Suppressor macrophage (primary cell): Measurements from ENCODE around the gene HIBCH.
"Not testable (repeated sequence)": the region's sequence is repeated elsewhere in the genome, so short reads cannot be mapped to it uniquely, and the experiment has no call there.

ENCODE experiments used
- DNase-seq, 4 experiments: peaks; one replicate each; pipeline ENCODE4 v3.0.0-alpha.2; 2020 to 2022
- total RNA-seq, 17 experiments: gene quantifications; one replicate each; lab custom pipeline; 2026; ENCODE audit warnings: mixed read lengths in 6 of 17, inconsistent platforms in 3 of 17; lab: John Stamatoyannopoulos, UW

The HIBCH gene, protein sequence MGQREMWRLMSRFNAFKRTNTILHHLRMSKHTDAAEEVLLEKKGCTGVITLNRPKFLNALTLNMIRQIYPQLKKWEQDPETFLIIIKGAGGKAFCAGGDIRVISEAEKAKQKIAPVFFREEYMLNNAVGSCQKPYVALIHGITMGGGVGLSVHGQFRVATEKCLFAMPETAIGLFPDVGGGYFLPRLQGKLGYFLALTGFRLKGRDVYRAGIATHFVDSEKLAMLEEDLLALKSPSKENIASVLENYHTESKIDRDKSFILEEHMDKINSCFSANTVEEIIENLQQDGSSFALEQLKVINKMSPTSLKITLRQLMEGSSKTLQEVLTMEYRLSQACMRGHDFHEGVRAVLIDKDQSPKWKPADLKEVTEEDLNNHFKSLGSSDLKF
- 6.3 to 35.2 (median 17.3) reads per million in 17 experiments for total RNA-seq

DNA sequence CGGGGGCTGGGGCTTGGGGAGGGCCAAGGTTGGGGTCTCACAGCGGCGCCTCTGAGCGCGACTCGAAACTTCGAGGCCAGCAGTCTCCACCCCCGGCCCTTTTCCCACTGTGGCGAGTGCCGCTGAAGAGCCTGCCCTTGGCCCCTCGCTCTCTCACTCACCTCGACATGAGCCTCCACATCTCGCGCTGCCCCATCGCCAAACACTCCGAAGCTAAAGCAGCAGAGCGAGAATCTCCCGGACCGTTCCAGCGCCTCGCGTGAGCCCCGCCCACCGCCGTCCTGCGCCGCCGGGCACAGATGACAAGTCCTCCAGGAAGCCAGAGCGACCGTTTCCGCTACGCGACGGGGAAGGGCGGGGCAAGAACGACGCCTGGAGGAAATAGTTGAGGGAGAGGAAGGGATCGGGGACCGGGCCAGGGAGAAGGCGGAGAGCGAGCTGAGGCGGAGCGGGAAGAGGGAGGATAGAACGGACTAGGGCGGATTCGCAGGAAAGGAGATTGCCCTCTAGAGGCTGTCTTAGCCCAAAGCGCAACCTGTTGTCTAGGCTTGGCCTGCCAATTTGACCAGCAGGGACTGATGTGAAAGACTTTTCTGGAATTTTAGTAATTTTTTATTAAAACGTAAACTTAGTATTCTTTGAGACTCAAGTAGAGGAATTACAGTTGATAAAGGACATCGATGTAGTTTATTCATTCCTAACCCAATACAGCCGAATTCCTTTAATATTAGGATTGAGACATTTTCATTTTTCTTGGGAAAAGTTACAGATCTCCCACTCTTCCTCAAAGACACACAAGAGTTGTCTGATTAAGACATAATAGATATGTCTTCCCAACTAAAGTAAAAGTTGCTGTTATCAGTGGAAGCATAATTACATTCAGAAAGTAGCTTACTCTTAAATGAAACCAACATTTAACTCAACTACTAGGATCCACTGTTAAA, at the start of gene HIBCH:
Gene HIBCH, minus strand, starts transcription at position 272 of the 944 bp plus-strand sequence. Its CDS starts 76 bp downstream, at position 196.
- peak; percentile 98 to 100 (median 99) for DNase-seq

DNA sequence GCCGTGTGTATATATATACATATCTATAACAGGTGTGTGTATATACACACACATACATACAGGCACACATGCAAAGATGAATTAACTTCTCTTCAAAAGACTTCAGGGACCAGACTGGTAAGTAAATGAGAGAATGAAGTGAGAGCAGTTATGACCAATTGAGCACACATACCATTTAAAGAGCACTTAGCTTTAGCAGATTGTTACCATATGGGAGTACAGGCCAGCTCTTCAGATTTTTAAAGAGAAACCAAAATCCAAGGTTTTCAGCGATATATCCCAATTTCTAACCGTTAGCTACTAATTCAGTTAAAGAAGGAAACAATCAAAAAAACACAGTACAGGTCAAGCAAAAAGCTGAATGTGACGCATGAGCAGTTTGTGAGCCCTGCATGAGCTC, 47.5 kb upstream of the HIBCH start:
- DNase-seq, result no peak

DNA sequence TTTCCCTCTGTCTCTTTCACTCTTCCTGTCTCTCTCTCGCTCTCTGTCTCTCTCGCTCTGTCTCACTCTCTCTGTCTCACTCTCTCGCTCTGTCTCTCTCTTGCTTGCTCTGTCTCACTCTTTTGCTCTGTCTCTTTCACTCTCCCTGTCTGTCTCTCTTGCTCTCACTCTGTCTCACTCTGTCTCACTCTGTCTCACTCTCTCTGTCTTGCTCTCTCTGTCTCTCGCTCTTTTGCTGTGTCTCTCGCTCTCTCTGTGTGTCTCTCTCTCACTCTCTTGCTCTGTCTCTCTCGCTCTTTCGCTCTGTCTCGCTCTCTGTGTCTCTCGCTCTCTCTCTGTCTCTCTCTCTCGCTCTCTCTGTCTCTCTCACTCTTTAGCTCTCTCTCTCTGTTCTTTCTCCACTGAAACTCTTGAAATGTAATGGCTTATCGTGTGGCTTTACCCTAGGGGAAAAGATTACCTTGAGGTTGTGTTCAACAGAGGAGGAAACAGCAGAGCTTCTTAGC, 46.7 kb upstream of the HIBCH start:
- no peak for DNase-seq

DNA sequence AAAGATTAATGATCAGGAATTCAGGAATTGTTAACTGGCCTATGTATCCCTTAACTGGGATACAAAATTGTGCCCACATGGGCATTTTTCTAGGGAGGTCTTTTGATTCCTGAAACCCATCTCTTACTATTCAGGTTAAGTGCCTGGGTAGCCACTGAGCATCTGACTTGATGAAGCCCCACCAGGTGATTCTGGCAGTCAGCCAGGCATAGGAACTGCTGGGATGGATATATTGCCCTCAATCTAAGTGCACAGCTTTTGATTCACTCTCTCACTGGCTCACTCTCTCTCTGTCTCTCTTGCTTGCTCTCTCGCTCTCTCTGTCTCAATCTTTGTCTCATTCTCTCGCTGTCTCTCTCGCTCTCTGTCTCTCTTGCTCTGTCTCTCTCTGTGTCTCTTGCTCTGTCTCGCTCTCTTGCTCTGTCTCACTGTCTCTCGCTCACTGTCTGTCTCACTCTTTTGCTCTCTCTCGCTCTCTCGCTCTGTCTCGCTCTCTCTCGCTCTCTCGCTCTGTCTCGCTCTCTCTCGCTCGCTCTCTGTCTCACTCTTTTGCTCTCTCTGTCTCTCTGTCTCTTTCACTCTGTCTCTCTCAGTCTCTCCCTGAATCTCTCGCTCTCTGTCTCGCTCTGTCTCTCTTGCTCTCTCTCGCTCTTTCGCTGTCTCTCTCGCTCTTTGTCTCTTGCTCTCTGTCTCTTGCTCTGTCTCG, 46.0 kb upstream of the HIBCH start:
- DNase-seq, result no peak

DNA sequence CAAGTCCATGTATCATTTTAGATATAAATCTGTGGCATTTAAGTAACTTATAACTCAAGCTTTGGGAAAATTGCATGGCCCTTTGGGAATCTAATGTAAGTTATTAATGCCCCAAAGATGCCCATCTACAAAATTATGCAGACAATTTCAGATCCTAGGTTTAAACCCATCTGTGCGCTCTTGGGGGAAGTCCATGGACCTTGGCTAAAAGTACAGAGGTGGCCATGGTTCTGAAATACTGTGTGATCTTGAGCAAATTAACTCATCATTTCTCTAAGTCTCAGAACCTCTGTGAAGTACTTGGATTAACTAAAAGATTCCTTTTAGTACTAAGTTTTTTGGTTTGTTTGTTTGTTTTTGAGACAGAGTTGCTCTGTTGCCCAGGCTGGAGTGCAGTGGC, 43.3 kb upstream of the HIBCH start:
- no peak for DNase-seq

DNA sequence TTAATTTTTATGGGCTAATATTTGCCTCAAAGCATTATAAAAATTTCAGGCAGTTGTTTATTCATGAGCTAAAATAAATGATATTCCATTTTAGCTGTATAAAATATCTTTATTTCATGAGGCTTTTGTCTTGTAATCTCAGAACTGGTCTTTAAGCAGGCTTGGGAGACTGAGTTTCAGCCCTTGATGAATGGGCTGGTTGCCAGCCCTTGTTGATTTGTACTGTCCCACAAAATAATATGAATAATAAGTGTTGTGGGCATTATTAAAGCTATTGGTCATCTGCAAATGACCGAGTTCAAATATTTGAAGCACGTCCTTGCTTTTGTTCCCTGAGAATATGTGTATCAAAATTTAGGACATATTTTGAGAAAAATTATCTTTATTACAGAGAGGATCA, 41.9 kb upstream of the HIBCH start:
- DNase-seq, result no peak

DNA sequence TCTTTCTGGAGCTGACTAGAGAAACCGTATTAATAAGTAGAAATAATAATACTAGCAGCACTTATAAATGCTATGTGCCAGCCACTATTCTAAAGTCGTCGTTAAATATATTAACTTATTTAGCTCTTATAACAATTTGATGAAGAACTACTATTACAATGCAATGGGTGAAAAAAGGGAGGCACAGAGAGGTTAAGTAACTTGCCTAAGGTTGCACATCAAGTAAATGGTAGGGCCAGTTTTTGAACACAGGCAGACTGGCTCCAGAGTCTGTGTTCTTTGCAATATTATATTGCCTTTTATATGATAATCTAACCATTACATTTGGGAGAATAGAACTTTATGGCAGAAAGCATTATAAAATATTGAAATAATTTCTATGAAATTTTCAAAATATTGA, 41.3 kb upstream of the HIBCH start:
- DNase-seq, result no peak

DNA sequence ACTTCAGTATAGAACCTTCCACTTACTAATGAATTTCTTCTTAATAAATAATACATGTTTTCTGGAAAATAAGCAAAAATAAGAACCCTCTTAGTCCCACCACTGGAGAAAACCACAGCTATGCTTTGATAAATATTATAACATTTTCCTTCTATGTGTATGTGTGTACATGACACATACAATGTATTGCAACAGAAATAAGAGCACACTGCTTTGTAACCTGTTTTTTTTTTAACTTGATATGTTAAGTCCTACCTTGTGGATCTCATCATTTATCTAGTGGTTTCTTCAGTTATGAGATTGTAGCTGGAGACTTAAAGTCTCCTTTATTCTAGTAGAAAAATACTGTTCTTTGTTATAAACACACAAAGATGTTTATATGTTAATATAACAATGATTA, 40.9 kb upstream of the HIBCH start:
- DNase-seq, result no peak

DNA sequence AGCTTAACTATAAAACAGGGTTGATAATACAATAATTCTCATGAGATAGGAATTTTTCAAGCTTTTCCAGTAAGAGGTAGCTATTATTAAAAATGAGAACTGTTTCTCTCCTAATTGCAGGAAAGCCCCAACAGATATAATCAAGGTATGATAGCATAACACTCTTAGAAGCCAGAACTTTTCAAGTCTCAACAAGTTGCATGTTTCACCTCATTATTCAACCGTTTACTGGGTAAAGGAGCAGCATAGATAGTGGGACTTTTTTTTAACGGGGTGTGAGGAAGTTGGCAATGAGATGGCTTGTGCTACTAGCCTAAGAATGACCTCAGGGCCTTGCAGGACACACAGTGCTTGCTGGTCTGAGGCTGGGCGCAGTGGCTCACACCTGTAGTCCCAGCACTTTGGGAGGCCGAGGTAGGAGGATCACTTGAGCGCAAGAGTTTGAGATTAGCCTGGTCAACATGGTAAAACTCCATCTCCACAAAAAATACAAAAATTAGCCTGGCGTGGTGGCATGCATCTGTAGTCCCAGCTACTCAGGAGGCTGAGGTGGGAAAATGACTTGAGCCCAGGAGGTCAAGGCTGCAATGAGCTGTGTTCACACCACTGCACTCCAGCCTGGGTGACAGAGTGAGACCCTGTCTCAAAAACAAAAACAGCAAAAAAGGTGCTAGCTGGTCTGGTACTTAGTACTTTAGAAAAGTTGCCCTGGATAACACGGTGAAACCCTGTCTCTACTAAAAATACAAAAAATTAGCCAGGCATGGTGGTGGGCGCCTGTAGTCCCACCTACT, 39.2 kb upstream of the HIBCH start:
- DNase-seq, result not testable (repeated sequence)

DNA sequence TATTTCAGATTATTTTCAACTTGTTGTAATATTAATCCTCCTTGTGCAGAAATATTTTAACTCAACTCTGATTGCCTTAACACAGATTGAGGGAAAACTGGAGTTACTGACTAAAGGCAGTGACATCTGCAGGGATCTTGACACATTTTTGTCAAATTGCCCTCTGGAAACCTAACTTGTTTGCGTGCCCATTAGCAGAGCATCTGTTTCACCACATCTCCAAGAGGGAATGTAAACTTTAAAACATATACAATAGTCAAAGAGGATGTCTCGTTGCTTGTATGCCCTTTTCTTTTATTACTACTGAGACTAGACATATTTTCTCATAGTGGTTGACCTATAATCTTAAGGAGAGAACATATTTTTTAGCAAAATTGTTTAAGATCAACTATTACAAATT, 38.0 kb upstream of the HIBCH start:
- no peak for DNase-seq

DNA sequence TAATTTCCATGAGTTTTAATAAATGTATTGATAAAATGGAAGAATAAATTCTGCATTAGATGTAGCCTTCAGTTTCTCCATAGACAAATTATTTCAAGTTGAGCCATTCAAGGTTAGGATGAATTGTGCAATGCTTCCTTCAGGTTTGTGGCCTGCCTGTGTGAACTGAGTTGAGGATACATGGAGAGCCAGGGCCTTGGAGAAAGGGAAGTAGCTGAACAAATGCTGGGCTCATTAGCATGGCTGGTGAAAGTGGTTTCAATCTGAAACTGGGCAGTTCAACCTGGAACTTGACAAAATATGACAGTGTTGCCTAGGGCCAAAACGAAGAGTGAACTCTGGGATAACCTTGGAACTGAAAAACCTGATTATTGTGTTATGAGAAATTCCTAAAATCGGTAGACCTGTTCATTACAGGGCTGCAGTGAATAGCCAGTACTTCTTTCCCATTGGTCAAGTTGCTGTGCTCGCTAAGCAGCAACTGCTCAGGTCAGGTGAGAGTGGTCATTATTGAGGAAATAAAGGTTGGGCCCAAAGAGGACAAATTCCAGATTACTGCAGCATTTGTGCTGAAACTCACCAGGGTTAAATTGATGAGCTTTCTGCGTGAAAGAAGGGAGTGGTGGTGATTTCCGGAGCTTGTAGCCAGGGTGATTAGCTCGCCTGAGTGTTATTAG, 36.5 kb upstream of the HIBCH start:
- DNase-seq, result peak; percentile 22 to 48 (median 40)

DNA sequence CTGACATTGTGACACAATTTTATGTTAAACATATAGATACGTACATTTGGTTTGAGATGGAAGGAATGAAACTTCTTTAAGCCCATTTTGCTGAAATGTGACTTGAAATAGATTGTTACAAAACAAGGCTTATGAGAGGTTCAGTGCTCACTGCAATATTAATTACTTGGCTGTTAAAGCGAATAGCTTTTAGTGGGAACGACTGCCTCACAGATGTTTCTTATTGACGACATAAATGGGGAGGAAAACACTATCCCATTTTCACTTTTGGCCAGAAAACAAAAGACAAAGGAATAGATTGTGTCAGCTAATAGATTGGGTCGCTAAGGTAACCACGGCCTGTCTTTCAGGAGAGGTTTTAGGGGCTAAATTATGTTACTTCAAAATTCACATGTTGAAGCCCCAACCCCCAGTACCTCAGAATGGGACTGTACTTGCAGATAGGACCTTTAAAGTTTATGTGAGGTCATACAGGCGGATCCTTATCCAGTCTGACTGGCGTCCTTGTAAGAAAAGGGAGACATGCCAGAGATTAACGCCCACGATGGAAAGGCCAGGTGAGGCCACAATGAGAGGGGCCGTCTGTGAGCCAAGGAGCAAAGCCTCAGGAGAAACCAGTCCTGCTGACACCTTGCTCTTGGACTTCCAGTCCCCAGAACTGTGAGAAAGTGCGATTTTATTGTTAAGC, 34.5 kb upstream of the HIBCH start:
- DNase-seq, result no peak

DNA sequence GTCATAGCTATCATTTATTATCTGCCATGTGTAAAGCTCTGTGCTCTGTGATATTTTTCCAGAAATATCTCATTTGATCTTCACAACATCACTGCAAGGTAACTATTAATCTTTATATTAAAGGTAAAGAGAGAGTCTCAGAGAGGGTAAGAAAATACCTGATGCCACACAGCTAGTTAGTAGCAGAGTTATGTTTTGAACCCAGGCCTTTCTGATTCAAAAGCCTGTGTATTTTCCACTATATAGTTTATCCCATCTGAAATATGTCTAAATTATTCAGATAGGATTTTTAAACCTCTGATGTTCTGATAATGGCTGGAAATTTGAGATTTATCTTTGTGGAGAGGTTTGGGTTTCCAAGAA, 33.9 kb upstream of the HIBCH start:
- DNase-seq, result no peak

DNA sequence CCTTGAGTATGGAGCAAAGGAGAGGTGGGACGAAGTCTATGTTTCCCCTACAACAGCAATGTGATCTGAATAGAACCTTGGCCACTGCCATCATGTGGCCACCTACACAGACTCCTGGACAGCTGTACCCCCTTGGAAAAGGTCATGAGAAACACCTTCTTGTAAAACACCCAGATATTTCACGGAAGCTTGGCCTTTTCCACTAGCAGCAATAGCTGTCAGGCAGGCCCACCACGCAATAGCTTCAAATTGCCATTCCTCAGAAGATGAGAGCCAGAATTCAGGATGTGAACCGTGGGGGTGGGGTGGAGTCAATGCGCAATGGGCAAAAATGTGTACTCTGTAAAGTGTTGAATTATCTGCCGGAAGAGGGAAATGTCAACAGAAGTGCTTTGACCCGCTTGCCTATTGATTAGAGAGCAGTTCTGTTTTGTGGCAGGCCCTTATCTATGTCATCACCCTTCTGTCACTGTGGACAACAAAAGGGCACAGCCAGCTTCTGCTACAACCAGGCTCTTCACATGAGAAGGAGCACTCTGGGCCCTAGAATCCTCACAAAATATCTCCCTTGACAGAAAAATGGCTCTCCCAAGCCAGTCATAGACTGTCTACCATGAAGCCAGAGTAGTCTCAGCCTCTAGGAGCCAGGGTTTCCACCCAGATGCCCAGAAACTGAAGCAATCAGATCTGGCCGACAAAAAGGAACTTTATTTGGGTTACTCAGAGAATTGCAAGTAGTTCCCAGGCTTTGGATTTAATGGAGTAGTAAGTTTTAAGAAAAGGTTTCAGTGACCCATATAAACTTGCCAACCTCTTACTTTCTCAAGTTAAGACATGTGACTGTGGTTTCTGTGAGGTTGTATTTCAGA, 33.3 kb upstream of the HIBCH start:
- DNase-seq, result peak; percentile 27 to 59 (median 38)

DNA sequence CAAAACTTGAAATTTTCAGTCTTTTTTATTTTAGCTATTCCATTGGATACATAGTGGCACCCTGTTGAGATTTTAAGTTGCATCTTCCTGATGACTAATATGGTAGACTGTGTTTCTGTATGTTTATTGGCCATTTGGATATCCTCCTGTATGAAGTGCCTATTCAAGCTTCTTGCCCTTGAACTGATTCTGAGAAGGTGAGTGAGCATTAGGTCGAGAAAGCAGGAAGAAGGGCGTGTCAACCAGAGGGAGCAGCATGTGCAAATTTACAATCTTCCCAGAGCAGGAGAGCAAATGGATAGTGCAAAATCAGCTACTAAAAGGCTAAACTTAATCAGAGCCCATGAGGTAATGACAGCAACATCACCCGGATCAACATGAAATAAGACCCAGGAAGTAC, 32.3 kb upstream of the HIBCH start:
- DNase-seq, result no peak

DNA sequence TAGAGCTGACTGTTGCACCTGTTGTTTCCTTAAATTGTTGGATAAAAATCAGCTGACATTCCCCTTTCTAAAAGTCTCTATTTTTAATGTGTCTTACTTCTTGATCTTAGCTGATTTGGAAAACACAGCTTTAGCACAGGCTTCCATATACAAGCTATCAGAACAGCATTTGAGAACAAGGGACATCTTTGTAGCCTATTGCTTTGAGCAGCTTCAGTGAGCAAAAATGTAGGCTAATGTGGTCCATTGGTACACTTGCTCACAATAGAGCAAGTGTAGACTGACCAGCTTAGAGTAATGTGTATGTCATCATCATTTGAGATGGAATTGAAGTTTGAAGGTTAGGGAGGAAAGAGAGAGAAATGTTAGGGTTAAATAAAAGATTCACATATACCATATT, 30.7 kb upstream of the HIBCH start:
- no peak for DNase-seq

DNA sequence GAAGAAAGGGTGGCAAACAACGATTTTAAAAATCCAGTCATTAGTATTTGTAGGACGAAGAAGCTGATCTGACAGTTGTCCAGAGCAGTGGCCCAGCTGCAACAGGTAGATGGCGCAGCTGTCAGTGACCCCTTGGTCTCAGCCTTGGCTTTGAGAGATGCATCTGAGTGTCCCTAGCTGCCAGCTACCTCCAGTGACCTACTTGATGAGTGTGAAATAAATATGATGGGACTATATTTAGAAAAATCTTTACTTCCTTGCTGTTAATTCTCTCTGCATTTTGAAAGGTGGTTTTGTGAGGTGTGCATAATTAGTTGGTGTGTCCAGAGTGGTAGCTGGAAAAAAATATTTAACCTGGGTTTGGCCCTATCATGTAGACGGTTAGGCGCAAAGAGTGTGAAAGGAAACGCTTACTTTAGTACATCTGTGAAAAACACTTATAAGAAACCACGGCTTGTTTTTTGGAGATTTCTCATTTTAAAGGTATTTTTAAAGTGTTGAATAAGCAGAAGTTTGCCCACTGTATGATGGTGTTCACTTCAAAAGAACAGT, 24.7 kb upstream of the HIBCH start:
- DNase-seq, result no peak

DNA sequence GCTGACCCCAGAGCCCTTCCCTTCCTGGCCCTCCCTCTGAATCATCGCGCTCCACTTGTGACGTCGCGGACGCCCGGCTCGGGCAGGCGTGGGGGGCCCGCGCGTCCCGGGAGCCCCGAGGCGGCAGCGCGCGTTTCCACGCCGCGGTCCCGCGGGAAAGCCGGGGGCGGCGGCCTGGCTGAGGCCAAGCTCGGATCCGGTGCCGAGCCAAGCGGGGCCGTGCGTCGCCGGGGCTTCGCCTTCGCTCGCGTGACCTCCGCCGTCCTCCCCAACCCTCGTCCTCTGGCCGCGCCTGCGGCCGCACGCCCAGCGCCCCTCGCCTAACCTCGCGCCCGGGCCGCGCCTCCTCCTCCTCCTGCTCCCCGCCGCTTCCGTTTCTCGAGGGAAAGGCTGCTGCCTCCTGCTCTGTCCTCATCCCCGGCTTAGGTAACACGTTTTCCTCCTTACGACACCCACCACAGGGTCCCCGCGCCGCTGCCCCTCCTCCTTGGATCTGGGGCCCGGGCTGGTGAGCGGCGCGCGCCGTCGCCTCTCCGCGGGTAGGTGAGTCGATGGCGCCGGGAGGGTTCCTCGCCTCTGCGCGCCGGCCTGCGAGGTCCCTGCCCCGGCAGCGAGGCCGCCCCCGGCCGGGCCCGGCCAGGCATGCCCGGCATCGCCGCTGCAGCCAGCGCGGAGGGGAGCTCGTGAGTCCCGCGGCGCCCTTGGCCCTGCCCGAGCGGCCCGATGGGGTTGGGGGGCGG, 24.1 kb upstream of the HIBCH start, which contains the start of gene INPP1:
Gene INPP1, plus strand, starts transcription at position 54 of the 740 bp plus-strand sequence. CDS start 16,514 bp downstream, outside the sequence.
- DNase-seq, result peak; percentile 75 to 86 (median 83)
